ENCODE data around the gene SMIM7.
"Not testable (repeated sequence)": the region's sequence is repeated elsewhere in the genome, so short reads cannot be mapped to it uniquely, and the experiment has no call there.

The SMIM7 gene

DNA sequence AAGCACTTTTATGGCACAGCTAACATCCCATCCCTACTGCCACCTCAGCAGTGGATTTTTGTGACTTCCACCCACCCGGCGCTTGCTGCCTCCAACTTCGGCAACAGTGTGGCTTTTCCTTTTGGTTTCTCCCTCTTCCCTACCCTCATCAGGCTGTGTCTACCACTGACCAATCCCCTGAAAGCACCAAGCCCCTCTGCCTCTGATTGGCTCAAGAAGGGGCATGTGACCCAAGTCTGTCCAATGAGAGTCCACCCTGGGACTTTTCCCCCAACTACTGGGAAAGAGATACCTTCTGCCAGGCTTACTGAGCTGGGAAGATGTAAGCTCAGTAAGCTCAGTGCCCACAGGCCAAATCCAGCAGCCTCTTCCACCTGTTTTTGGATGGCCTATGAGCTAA, 5.8 kb downstream of the SMIM7 start:
- no peak for DNase-seq

DNA sequence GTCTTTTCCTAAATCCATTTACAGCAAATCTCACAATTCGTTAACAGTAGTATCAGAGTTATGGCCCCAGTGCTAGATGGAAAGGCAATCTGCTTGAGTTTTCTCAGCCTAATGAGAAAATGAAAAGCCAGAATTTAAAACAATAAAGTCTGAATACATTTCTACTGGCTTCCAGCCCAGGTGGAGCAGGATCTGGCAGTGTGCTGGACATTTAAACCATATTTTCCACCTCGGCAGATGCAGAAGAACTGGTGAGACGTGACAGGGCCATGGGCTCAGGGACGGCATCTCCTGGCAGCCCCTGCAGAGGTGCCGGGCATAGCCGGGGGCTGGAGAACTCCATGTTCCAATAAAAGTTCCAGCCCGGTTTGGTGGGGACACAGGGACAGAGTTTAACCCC, 7.1 kb downstream of the SMIM7 start:
- DNase-seq, result no peak

DNA sequence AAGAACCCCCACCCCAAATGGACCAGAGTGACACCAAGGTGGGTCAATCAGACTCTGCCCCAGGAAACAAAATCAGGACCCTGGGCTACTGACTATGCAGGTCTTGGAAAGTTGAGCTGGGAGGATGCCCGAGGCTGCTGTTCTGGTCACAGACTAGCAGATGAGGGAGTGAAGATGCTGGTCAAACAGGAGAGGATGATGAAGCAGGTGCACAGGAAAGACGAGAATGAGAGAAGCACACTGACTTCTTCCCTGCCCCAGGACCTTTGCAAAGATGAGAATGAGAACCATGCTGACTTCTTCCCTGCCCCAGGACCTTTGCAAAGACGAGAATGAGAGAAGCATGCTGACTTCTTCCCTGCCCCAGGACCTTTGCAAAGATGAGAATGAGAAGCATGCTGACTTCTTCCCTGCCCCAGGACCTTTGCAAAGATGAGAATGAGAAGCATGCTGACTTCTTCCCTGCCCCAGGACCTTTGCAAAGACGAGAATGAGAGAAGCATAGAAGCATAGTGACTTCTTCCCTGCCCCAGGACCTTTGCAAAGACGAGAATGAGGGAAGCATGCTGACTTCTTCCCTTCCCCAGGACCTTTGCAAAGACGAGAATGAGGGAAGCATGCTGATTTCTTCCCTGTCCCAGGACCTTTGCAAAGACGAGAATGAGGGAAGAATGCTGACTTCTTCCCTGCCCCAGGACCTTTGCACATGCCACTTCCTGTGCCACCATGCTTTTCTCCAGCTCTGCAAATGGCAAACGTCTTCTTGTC, 8.3 kb downstream of the SMIM7 start:
- DNase-seq, result not testable (repeated sequence)

DNA sequence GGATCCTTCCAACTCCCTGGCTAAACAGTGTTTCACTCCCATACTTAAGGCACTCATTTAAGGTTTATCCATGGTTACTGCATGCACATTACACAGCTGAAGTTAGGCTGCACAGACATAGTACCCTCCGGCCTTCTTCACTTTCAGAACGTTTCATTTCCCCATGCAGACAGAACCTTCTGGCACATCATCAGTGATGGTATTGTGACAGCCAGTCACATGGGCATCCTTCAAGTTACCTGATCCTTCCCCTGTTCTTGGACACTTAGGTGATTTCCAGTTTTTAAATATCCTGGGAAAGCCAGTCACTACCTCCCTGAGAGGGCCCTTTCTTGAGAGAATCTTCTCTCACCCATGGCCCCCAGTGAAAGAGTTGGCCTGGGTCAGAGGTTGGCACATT, 9.1 kb downstream of the SMIM7 start:
- no peak for DNase-seq

DNA sequence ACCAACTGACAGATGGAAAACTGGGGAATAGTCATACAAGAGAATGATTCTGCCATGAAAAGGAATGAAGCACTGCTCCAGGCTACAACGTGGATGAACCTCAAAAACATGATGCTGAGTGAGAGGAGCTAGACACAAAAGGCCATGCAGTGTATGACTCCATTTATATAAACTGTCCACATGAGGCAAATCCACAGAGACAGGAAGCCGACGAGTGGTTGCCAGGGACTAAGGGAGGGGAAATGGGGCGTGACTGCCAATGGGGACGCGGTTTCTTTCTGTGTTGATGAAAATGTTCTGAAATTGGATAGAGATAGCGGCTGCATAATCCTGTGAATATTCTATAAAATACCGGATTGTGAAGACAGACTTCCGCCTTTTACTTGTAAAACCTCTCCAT, 10.2 kb downstream of the SMIM7 start:
- no peak for DNase-seq

DNA sequence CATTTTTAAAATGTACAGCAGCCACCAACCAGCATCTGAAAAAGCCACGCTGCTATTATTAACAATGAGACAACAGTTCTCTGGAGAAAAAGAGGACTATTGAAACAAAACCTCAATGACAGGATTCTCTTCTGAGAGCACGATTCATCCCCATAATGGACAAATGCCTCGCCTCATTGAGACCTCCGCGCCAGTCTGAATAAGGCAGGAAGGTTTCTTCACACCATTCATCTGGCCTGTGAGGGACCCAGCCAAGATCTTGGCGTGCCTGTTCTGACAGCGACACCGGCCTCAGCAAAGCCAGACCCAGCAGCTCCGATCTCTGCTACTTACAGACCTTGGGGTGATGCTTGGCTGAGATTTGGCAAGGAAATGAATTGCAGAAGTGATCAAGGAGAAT, 14.8 kb downstream of the SMIM7 start:
- no peak for DNase-seq

DNA sequence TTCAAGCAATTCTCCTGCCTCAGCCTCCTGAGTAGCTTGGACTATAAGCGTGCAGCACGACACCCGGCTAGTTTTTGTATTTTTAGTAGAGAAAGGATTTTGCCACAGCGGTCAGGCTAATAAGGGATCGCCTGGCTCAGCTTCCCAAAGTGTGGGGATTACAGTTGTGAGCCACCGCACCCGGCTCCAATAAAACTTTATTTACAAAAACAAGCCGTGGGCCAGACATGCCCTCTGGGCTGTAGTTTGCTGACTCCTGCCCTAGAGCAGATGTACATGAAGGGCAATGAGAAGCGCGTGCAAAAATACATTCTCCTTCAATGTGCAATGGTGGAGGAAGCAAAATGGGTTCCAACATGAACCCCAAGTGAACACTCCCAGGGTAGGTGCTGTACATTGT, 18.2 kb downstream of the SMIM7 start:
- DNase-seq, result no peak

DNA sequence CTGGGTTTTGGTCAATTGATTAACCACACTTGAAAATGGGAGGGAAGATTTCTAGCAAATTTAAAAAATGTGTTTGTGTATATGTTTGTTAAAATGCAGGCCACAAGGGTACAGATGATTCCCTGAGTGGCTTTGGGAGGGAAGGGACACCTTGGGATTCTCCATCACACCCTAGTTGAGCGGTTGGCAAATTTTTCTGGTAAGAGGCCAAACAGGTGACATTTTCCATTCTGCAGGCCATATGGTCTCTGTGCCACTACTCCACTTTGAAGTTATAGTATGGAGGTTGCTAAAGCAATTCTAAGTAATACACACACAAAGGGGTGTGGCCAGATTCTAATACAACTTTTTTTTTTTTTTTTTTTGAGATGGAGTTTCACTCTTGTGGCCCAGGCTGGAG, 19.0 kb downstream of the SMIM7 start:
- no peak for DNase-seq

DNA sequence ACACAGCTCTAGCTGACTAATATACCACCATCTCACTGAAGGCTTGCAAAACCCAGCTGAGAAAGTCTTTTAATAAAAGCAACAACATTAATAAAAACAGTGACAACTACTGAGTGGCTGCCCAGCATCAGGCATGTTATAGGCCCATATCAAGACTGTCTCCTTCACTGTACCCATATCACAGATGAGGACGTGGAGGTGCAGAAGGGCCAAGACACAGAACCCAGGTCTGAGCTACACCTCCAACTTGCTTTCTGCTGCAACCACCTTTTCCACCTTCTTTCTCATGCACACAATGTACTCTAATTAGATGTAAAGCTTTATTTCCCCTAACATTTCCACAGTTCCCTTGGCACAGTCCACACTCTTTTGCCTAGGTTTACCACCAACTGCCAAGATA, 21.3 kb downstream of the SMIM7 start:
- no peak for DNase-seq

DNA sequence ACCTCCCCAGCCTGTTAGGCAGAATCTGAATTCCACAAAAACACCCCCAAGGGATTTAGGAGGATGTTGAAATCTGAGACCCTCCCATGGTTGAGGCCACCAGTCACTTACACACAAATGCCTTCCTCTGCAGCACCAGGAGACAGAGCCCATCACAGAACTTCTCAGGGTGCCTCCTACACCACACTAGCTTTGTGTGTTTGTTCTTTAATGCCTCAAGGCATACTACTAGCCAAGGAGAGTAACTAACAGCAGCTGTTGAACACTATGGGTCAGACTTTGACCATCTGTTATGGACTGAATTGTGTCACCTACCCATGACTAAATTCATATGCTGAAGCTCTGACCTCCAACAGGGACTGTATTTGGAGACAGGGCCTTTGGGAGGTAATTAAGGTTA, 22.4 kb downstream of the SMIM7 start:
- no peak for DNase-seq

DNA sequence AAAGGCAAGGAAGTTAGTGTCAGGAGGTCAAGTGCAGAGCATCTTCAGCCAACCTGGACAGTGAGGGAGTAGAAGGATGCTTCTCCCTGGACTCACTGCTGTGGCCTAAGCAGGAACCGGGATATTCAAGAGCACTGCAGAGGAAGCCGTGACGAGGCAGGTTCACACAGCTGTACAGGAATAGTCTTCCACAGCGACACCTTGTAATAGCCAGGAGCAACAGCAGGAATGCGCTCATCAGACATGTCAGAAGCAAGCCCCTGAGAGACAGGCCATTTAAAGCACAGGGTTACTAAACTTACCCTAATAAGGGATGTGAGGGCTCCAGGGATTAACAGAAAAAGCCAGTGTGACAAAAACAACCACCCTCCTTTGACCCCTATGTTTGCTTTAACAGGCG, 28.5 kb downstream of the SMIM7 start:
- DNase-seq, result no peak

DNA sequence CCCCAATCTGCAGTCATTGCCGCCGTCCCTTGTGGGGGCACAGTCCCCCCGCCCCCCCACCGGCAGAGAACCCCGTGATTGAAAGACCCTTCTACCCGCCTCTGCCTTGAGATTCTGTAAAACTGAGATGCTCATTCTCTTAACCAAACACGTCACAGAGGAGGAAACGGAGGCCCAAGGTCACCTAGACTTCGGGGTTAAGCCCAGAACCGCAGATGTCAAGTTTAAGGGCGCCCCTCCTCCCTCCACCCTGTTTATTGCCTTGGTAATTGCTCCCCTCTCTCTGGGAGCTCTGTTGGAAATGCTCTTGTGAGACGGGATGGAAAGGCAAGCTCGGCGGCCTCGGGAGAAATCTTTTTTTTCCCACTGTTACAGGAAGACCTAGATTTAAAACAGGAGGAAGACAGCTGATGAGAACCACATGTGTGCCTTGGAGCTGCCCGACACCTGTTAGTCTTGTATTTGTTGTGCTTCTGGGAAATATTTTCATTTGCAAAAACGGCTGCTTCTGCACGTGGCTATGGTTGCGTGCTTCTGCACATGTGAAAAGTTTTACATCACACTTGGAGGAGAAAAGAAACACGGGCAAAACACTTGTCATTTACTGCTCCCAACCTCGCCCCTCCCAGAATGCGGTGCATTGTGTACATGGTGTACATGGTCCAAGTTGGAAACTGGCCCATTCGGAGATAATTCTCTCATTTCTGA, 30.8 kb downstream of the SMIM7 start:
- DNase-seq, result no peak

DNA sequence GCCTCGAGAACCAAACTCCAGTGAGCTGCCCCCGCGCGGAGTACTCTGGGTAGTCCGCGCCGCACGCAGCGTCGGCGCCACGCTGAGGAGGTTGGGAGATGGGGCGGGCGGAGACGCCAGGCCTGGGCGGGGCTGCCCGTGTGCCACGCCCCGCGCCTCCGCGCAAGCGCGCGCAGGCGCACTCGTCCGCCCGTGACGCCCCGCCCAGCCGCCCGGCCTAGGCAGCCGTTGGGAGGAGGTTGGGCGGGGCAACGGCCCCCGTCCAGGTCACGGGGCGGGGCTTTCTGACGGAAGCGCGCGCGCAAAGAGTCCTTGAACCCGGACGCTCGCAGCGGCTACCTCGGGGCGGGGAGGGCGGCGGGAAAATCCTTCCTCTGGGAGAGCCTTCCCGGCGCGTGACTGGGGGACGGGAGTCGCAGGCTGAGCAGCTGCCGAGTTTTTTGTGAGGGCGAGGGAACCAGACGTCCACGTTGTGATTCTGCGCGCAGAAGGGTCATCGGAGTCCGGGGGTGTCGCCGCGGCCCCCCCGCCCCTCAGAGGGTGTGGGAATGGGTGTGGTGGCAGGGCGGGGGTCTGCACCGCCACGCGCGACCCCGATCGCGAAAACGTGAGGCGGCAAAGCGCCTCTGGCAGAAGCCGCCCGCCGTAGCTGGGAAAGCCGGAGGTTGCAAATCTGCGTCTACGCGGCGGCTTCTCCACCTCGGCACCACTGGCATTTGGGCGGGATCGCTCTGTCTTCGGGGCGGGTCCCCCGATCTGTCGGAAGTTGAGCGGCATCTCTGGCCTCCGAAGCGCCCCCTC, 31.6 kb downstream of the SMIM7 start, which contains the start of gene MED26:
TSS of gene MED26 (minus strand) at position 22 of the 801 bp plus-strand sequence. CDS start 261 bp downstream, outside the sequence.
- peak; percentile 67 for DNase-seq

DNA sequence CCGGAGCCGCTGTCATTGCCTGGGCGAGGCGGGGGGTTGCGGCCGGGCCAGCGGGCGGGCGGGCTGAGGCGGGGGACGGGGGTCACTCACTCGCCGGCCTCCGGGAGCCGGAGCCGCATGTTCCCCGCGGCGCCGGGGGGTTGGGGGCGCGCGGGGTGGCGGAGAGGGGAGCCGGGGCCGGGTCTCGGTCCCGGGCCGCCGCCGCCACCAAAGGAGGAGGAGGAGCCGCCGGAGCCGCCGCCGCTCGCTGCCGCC, 32.1 kb downstream of the SMIM7 start:
- DNase-seq, result no peak

DNA sequence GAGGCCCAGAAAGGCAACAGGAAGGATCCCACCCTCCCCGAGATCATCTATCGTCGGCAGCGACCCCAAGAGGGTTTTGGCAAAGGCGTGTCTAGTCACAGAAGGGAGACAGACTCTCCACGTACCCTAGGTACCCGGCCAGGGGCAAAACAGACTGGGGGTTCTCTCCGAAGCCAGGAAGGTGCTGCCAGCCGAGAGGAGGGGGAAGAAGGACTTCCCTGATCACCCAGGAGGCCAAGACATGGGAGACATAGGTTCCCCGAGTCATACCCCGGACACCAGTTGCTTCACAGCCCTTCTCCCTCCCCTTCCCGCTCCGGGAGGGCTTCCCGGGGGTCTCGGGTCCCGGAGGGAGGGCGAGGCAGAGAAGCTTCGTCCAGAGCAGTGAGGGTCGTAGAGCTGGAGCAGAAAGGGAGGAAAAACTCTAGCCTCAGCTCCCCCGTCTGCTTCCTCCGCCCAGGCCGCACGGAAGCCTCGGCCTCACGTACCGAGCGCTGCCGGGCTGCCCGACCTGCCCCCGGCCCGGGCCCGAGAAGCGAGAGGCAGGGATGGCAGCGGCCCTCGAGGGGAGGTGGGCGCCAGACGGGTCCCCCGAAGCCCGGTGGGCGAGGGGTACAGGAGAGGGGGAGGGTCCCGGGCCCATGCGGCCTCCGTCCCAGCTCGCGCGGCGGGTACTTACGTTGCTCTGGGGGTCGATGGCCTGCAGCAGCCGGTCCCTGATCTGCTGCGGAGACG, 32.6 kb downstream of the SMIM7 start:
- no peak for DNase-seq

DNA sequence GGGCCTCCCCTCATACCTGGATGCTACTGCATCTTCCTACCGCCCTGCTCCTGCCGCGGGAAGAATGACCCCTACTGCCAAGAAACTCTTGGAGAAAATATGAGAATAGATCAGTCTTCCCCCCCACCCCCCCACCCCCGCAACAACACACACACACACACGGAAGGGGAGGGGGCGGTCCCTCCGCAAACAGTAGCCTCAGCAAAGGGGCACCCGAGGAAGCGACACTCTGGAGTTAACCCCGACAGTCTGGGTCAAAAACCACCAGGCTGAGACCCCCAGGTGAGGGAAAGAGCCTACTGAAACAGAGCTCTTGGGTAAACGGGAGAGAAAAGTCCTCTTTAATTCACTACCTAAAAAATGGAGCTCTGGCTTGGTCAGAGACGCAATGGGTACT, 33.1 kb downstream of the SMIM7 start:
- no peak for DNase-seq

DNA sequence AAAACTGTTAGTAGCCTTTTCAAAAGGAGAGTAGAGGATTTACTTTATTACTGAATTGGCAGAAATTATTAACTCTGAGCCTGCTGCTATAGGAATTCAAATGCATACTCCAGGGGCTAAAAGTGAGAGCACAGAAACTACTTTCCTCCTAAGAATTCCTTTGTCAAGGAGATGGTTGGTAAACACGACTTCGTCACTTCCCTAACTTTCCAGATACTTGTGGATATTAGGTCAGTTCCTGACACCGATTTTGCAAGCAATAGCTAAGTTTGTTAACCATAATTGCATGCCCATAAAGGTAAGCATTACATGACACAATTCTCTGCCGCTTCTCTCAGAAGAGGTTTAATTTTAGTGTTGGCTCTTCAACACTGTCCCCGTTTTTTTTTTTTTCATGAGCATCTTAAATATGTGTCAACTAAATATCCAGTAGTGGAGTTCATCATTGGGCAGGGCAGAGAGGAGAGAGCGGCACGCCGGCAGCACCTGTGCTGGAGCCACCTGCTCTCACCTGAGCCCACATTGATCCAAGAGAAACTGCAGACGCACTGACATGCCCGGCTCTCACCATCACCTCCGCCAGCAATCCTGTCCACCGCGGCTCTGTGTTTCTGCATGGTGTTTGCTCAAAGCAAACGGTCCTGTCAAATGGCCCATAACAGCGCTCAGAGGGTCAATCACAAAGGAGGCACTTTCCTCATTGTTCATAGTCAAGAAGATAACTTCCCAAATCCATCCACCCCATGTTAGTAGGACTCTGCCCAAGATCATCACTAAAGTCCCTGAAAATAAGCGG, 34.6 kb downstream of the SMIM7 start:
- DNase-seq, result no peak

DNA sequence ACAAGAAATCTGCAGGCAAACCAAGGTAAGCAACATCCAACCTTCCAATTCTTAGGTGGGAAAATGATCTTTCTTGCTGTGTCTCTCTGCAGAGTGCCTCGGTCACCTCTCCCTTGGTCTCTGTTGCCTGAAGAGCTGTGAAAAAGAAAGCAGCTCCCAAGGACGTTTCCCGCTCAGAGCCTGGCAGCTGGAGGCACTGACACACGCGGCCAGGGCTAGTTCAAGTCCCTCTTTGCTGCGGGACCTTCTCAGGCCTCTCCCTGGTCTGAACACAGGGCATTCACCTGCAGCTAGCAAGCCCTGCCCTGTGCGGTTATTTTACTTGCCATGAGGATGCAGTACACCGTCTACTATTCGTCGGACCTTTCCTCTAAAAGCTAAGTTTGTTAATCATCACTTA, 35.7 kb downstream of the SMIM7 start:
- DNase-seq, result no peak

DNA sequence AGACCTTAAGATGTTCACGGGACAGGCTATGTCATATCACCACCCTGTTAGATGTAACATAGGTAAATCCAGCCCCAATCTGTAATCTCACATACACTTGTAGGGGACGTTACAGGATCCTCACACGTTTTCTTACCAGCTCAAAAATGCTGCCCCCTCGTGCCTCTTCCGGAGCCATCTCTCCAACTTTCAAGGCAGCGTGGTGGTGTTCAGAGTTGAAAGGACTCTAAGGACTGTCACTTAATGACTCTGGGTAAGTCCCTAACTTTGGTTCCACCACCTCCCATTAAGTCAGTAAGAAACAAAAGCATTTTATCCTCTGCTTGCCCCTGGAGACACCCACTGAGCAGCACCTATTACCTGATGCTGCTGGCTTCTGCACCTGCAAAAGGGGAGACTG, 36.4 kb downstream of the SMIM7 start:
- no peak for DNase-seq

DNA sequence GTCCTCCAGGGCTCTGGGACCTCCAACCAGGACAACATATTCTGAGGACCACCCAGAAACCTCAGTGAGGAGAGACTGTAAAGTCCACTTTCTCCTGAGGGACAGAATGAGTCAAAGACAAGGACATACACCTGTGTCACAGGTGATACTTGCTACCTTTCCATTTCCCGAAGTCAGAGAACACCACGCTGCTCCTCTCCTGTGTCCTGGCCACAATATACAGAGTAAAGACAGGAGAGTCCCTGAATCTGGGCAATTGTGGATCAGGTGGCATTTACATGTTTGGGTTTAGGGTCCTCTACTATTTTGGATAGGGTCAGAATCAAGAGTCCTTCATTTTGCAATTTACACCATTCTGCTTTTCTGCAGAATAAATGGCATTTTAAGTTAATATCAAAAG, 36.9 kb downstream of the SMIM7 start:
- no peak for DNase-seq

DNA sequence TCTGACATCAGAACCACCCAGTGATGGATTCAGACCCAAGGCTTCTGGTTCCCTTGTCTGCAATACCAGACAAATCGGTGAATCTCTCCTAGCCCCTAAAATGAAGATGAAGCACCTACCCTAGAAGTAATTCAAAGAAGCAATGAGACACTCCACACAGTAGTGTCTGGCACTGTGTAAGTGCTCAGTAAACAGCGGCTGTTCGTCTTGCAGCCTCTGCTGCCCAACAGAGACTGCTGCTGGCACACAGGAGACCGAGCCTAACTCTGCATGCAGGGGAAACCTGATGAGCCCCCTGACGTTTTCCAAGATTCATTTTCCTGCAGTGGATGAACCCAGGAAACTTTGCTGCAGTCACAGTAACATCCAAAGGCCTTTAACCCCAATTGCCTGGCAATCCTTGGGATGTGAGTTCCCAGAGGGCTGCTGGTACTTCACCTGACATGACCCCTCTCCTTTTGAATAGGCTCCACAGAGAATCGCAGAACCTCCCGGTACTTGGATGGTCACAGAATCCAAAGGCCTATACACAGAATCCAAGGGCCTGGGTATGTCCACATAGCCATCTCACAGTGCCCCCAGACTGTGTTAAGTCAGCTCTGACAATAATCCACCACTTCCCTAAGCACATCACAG, 38.7 kb downstream of the SMIM7 start:
- no peak for DNase-seq

DNA sequence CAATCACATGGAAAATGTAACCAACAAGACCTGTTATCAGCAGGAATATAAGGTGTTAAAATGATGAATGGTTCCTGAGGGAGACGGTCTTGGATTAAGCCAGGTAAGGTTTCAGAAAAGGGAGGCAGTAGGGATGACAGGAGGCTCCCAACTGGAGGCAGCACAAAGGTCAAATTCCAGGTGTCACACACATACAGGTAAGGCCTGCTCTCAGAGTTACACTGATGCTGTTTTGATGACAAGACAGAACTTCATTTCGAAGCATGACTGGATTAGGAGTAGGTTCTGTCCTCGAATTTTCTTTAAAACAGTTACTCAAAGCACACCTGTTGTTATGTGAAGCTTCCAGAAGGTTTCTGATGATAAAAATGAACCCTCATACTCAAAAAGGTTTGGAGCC, 39.4 kb downstream of the SMIM7 start:
- no peak for DNase-seq

All from NCI-H1436 treated with DMSO at 0.1 percent for 48 hours (cell line).